ENCODE measurements around the gene CA4. TPM values are rescaled to one million over a fixed set of nuclear protein-coding genes. Genes with fewer than 3 reads are reported as not detected.
A peak's percentile ranks its signal among the peaks of the same experiment; 100 is the strongest.
"Not testable (repeated sequence)": the region's sequence is repeated elsewhere in the genome, so short reads cannot be mapped to it uniquely, and the experiment has no call there.

CA4 gene
- under 0.01 TPM for total RNA-seq

- DNase-seq (ENCODE audit: low read depth in 2 of 3, low spot score in 2 of 3) = no peak
Measured at GRCh38 chr17:60149691-60150582, at the start of gene CA4. Gene CA4, plus strand, starts transcription at chr17:60149973. Its CDS starts 62 bp downstream, at chr17:60150035.

- DNase-seq (ENCODE audit: low read depth in 2 of 3, low spot score in 2 of 3) = not testable (repeated sequence)
Measured at GRCh38 chr17:60100577-60100976, 49.2 kb upstream of the CA4 start.

- not testable (repeated sequence) for DNase-seq (ENCODE audit: low read depth in 2 of 3, low spot score in 2 of 3)
Measured at GRCh38 chr17:60102015-60102631, 47.6 kb upstream of the CA4 start.

- peak in 2 of 3 donors; percentile 59 to 71 for DNase-seq (ENCODE audit: low read depth in 2 of 3, low spot score in 2 of 3)
Measured at GRCh38 chr17:60102632-60103096, 47.1 kb upstream of the CA4 start.

- no peak for DNase-seq (ENCODE audit: low read depth in 2 of 3, low spot score in 2 of 3)
Measured at GRCh38 chr17:60103957-60104356, 45.8 kb upstream of the CA4 start.

GRCh38 chr17:60106340-60107059, 43.3 kb upstream of the CA4 start:
- DNase-seq (ENCODE audit: low read depth in 2 of 3, low spot score in 2 of 3) = no peak

- DNase-seq (ENCODE audit: low read depth in 2 of 3, low spot score in 2 of 3) = peak in 1 of 3 donors; percentile 15
Measured at GRCh38 chr17:60107526-60108257, 42.1 kb upstream of the CA4 start.

GRCh38 chr17:60108309-60108708, 41.5 kb upstream of the CA4 start:
- not testable (repeated sequence) for DNase-seq (ENCODE audit: low read depth in 2 of 3, low spot score in 2 of 3)

- no peak for DNase-seq (ENCODE audit: low read depth in 2 of 3, low spot score in 2 of 3)
Measured at GRCh38 chr17:60108712-60109111, 41.1 kb upstream of the CA4 start.

- no peak for DNase-seq (ENCODE audit: low read depth in 2 of 3, low spot score in 2 of 3)
Measured at GRCh38 chr17:60109161-60109560, 40.6 kb upstream of the CA4 start.

GRCh38 chr17:60110586-60110985, 39.2 kb upstream of the CA4 start:
- DNase-seq (ENCODE audit: low read depth in 2 of 3, low spot score in 2 of 3) = no peak

GRCh38 chr17:60111661-60112060, 38.1 kb upstream of the CA4 start:
- DNase-seq (ENCODE audit: low read depth in 2 of 3, low spot score in 2 of 3) = not testable (repeated sequence)

GRCh38 chr17:60115364-60115763, 34.4 kb upstream of the CA4 start:
- not testable (repeated sequence) for DNase-seq (ENCODE audit: low read depth in 2 of 3, low spot score in 2 of 3)

GRCh38 chr17:60116196-60116595, 33.6 kb upstream of the CA4 start:
- not testable (repeated sequence) for DNase-seq (ENCODE audit: low read depth in 2 of 3, low spot score in 2 of 3)

- DNase-seq (ENCODE audit: low read depth in 2 of 3, low spot score in 2 of 3) = not testable (repeated sequence)
Measured at GRCh38 chr17:60119162-60119561, 30.6 kb upstream of the CA4 start.

GRCh38 chr17:60119807-60120748, 29.7 kb upstream of the CA4 start:
- not testable (repeated sequence) for DNase-seq (ENCODE audit: low read depth in 2 of 3, low spot score in 2 of 3)

GRCh38 chr17:60127068-60128064, 22.4 kb upstream of the CA4 start:
- DNase-seq (ENCODE audit: low read depth in 2 of 3, low spot score in 2 of 3) = no peak
